ENCODE data around the gene TAF3. TPM values are rescaled to one million over a fixed set of nuclear protein-coding genes. Genes with fewer than 3 reads are reported as not detected.

TAF3 gene
- total RNA-seq, 1 experiment from 2014 or later: 5.5 TPM

- DNase-seq (ENCODE audit: low read depth, low spot score): no peak
- H3K9me3 ChIP-seq (ENCODE audit: control insufficient read depth, insufficient read depth, low read depth, low read length): no peaks in the 10 kb centered on the region
- TF ChIP-seq POLR2AphosphoS5 (IDR thresholded peaks at IDR 0.05; ENCODE audit: low read depth, low read length) (no peak), SIN3A (IDR thresholded peaks at IDR 0.05; ENCODE audit: borderline replicate concordance, insufficient read depth, low read depth, low read length) (no peak), CTCF (IDR thresholded peaks at IDR 0.05) (no peak), TCF7L2 (IDR thresholded peaks at IDR 0.05; ENCODE audit: low read depth, low read length) (no peak), REST (IDR thresholded peaks at IDR 0.05; ENCODE audit: insufficient read depth in 1 of 2, low read depth in 2 of 2, low read length in 1 of 2) (no peak)
- in situ Hi-C loops (cut with HindIII; ENCODE audit: low pct_unique_long_range_greater_than_20kb, low sequenced_read_pairs): no loop called here
- intact Hi-C loops (cut with micrococcal nuclease; ENCODE audit: unreplicated experiment): no loop called here
- no peaks in the 10 kb centered on the region for H3K36me3 ChIP-seq (ENCODE audit: control insufficient read depth, insufficient read depth, low read length)
- CTCF ChIA-PET: no interaction called here
- H3K4me1 ChIP-seq (ENCODE audit: control insufficient read depth, insufficient read depth, low read length): no peaks in the 10 kb centered on the region
- peak overlapping the region; percentile 23; the same call in 1 of the 2 replicates for H3K27ac ChIP-seq (ENCODE audit: low read length)
- ATAC-seq: no peak
- H3K4me3 ChIP-seq (ENCODE audit: low read depth in 2 of 2, low read length in 2 of 2): peak overlapping the region; percentile 47 to 57
- H3K27me3 ChIP-seq (ENCODE audit: control insufficient read depth, insufficient read depth, low read length): no peaks in the 10 kb centered on the region
- POLR2A ChIA-PET: interaction anchor here (0.6 kb wide), 1 partner anchor 553 kb away, joined by 3 read pairs; no protein-coding TSS in a partner anchor
- BruUV-seq (replicated peaks): TSS peak; percentile 28
Observed at GRCh38 chr10:8056871-8057331, 238.6 kb downstream of the TAF3 start.

GRCh38 chr10:8057636-8058273, 239.4 kb downstream of the TAF3 start:
- intact Hi-C loops (cut with micrococcal nuclease; ENCODE audit: unreplicated experiment) (no loop called here), in situ Hi-C loops (cut with HindIII; ENCODE audit: low pct_unique_long_range_greater_than_20kb, low sequenced_read_pairs) (no loop called here)
- CTCF ChIA-PET: no interaction called here

More at GRCh38 chr10:8057636-8058273, 239.4 kb downstream of the TAF3 start:
- ATAC-seq (no peak), DNase-seq (ENCODE audit: low read depth, low spot score) (no peak)
- Histone ChIP-seq H3K36me3 (ENCODE audit: control insufficient read depth, insufficient read depth, low read length) (no peaks in the 10 kb centered on the region), H3K27ac (ENCODE audit: low read length) (no peak overlapping the region), H3K4me1 (ENCODE audit: control insufficient read depth, insufficient read depth, low read length) (no peaks in the 10 kb centered on the region), H3K4me3 (ENCODE audit: low read depth in 2 of 2, low read length in 2 of 2) (peak overlapping the region; percentile 47 to 57; a peak in 2 of 4 replicates), H3K27me3 (ENCODE audit: control insufficient read depth, insufficient read depth, low read length) (no peaks in the 10 kb centered on the region), H3K9me3 (ENCODE audit: control insufficient read depth, insufficient read depth, low read depth, low read length) (no peaks in the 10 kb centered on the region)
- TF ChIP-seq TCF7L2 (IDR thresholded peaks at IDR 0.05; ENCODE audit: low read depth, low read length): no peak
- no peak for TF ChIP-seq CTCF (IDR thresholded peaks at IDR 0.05)
- TF ChIP-seq POLR2AphosphoS5 (IDR thresholded peaks at IDR 0.05; ENCODE audit: low read depth, low read length): no peak
- TF ChIP-seq SIN3A (IDR thresholded peaks at IDR 0.05; ENCODE audit: borderline replicate concordance, insufficient read depth, low read depth, low read length): no peak
- TF ChIP-seq REST (IDR thresholded peaks at IDR 0.05; ENCODE audit: insufficient read depth in 1 of 2, low read depth in 2 of 2, low read length in 1 of 2): no peak
- BruUV-seq (replicated peaks): no TSS peak
- POLR2A ChIA-PET: no interaction called here

Measured in Panc1 (cell line).